Measurements from ENCODE around the gene KCNQ1. TPM values are rescaled to one million over a fixed set of nuclear protein-coding genes. Genes with fewer than 3 reads are reported as not detected.

KCNQ1 gene
- total RNA-seq, 2 donors from 2014 or later = 4.4 to 25.3 TPM

DNA sequence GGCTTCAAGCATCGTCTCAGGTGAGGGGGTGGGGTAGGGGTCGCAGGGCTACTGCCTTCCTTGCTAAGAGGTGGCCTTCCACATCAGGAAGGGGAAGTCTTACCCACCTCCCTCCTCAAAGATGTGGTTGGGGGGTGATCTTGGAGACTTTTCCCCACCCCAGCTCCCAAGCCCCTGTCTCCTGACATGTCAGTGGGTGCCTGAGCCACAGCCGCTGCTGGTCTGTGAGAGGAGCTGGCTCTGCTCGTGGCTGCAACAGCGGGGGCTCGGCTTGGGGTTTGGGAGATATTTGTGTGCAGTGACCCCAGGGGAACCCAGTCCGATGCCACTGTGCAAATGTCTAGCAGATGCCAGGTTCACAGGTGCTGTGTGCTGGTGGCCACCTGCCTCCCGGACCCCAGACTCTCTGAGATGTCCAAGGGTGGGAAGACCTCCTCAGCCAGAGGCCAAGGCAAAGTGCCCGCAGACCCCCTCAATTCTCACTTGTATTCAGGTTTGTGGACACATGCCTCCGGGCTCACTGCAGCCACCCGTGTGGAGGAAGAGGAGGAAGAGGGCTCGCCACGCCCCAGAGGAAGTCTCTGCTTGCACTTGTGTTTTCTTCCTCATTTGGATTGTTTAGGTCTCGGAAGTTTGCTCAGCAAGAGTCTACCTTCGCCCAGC lies 1.9 kb downstream of the KCNQ1 start:
- Histone ChIP-seq H3K9me3 (no peaks in the 10 kb centered on the region), H3K4me3 (peak overlapping the region; percentile 22), H3K27ac (no peak overlapping the region), H3K27me3 (replicated peaks; ENCODE audit: insufficient read depth) (no peaks in the 10 kb centered on the region), H3K36me3 (no peaks in the 10 kb centered on the region), H3K4me1 (ENCODE audit: control insufficient read depth in 1 of 2, low read depth in 2 of 2) (no peaks in the 10 kb centered on the region)
- ATAC-seq (ENCODE audit: insufficient number of reproducible peaks, low FRiP score, low read depth) (no peak), DNase-seq (ENCODE audit: low spot score) (no peak)
- TF ChIP-seq CTCF (IDR thresholded peaks at IDR 0.05) = no peak

DNA sequence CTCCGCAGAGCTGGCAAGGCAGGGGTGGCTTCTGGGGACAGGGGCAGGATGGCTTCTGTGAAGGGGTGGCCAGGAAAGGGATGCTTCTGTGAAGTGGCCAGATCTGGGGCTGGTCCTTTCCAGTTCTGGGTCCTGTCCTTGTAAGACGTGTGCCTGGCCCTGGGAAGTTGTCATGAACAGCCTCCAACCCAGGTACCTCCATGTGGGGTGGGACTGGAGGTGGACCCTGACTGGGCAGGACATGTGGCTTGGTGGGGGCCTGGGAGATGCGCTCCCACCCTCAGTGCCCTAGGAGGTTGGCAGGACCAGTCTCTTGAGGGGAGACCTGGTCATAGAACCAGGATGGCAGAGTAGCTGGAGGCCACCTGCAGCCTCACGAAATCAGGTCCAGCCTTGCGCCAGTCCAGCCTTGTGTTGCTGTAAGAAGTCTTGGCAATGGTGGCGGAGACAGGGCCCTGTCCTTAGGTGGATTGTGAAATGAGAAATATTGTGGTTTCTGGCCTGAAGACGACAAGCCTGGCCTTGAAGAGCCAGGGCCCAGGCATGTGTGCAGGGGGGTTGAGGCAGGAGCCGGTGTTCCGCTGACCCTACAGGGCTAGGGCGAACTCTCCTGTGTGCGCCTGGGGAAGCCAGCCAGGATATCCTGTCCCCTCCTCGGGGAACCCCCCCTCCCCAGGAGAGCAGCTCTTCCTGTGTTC lies 2.6 kb downstream of the KCNQ1 start:
- TF ChIP-seq CTCF (IDR thresholded peaks at IDR 0.05) = no peak
- DNase-seq (ENCODE audit: low spot score) (no peak), ATAC-seq (ENCODE audit: insufficient number of reproducible peaks, low FRiP score, low read depth) (no peak)
- no peaks in the 10 kb centered on the region for H3K36me3 ChIP-seq
- H3K4me1 ChIP-seq (ENCODE audit: control insufficient read depth in 1 of 2, low read depth in 2 of 2) = no peaks in the 10 kb centered on the region
- H3K27me3 ChIP-seq (replicated peaks; ENCODE audit: insufficient read depth) = no peaks in the 10 kb centered on the region
- no peaks in the 10 kb centered on the region for H3K9me3 ChIP-seq
- no peak overlapping the region for H3K27ac ChIP-seq
- H3K4me3 ChIP-seq = peak overlapping the region; percentile 22

DNA sequence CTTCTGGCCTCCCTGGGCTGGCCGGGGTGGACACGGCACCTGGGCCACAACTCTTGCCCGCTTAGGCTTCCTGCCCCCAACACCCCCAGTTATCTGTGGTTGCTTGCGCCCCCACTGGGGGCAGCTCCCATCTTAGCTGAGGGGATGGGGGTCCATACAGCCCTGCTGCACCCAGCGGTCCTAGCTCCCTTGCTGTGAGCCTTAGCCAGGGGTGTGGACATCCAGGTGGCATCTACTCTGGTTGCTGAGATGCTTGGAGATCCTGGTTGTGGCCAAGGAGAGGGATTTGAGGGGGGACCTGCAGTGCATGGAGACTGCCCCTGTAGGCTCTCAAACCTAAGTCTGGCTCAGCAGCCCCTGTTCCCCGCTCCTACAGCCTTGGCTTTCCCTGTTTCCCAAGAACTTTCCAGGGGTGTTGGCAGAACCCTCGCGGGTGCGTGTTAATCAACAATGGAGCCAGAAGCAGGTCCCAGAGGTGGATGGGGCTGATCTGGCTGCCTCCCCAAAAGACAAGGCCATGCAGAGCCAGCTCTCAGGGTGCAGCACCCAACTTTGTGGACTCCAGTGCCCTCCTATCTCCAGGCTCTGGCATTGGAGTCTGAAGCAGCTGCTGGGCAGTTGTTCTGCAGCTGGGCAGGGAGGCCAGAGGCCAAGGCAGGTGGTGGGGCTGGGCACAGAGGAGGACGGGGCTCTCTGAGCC lies 3.3 kb downstream of the KCNQ1 start:
- no peak for DNase-seq (ENCODE audit: low spot score)
- no peak for ATAC-seq (ENCODE audit: insufficient number of reproducible peaks, low FRiP score, low read depth)
- H3K4me3 ChIP-seq = no peak overlapping the region

GRCh38 chr11:2448661-2449547 lies 4.1 kb downstream of the KCNQ1 start:
- ATAC-seq (ENCODE audit: insufficient number of reproducible peaks, low FRiP score, low read depth) = no peak
- no peak for TF ChIP-seq CTCF (IDR thresholded peaks at IDR 0.05)

More for the DNA sequence above, 3.3 kb downstream of the KCNQ1 start:
- no peaks in the 10 kb centered on the region for H3K36me3 ChIP-seq
- H3K9me3 ChIP-seq = no peaks in the 10 kb centered on the region
- H3K27ac ChIP-seq = no peak overlapping the region
- no peaks in the 10 kb centered on the region for H3K4me1 ChIP-seq (ENCODE audit: control insufficient read depth in 1 of 2, low read depth in 2 of 2)
- H3K27me3 ChIP-seq (replicated peaks; ENCODE audit: insufficient read depth) = no peaks in the 10 kb centered on the region
- TF ChIP-seq CTCF (IDR thresholded peaks at IDR 0.05) = no peak

More at GRCh38 chr11:2448661-2449547, 4.1 kb downstream of the KCNQ1 start:
- Histone ChIP-seq H3K4me3 (no peak overlapping the region), H3K27ac (no peak overlapping the region), H3K4me1 (ENCODE audit: control insufficient read depth in 1 of 2, low read depth in 2 of 2) (no peaks in the 10 kb centered on the region), H3K27me3 (replicated peaks; ENCODE audit: insufficient read depth) (no peaks in the 10 kb centered on the region), H3K36me3 (no peaks in the 10 kb centered on the region), H3K9me3 (no peaks in the 10 kb centered on the region)
- no peak for DNase-seq (ENCODE audit: low spot score)
